K562 (cell line): ENCODE results near the gene CAMK1D. TPM values are rescaled to one million over a fixed set of nuclear protein-coding genes. Genes with fewer than 3 reads are reported as not detected.

Experiments used
- ATAC-seq: fragments of 200-7000 bp; cut with Tn5 transposase; 3 replicates; pipeline ENCODE4 v1.9.1; 2020; ENCODE audit warnings: moderate library complexity
- BruUV-seq: library from RNA; stranded (reverse); fragments of 400-500 nt; replicated peaks from 2 replicates; lab custom pipeline; 2021; lab: Mats Ljungman, UMichigan
- CTCF ChIA-PET: fragments of 300-600 bp; formaldehyde crosslinking; extraction: SDS; loops from one replicate; lab custom pipeline; 2021; ENCODE audit warnings: low intra/inter-chr PET ratio; lab: Yijun Ruan, JAX
- POLR2A ChIA-PET: fragments of 300-600, 350-650 bp; sonication (Branson Sonifier 250); formaldehyde crosslinking; extraction: SDS; loops from one replicate; lab custom pipeline; 2021; ENCODE audit warnings: antibody characterized with exemption, inconsistent platforms; lab: Yijun Ruan, JAX
- DNase-seq, 4 experiments: peaks; one replicate each; pipeline versions ENCODE4 v3.0.0 to v3.0.0-alpha.2; 2011 to 2018; ENCODE audit warnings: low spot score in 3 of 4, mixed read lengths in 3 of 4; ENCODE audit errors: extremely low read depth in 1 of 4
- FAIRE-seq: peaks from 2 replicates; lab custom pipeline; 2011; peaks lifted over from hg19 to GRCh38; lab: Jason Lieb, UNC
- H2AFZ ChIP-seq: 2 replicates; pipeline ENCODE4 v1.6.0; 2011; ENCODE audit warnings: low read depth, low read length, control low read depth, inconsistent platforms
- H3K27ac ChIP-seq: fragments of 200-600 bp; 3 replicates; pipeline ENCODE4 v1.8.0; 2011; ENCODE audit warnings: low read depth, mild to moderate bottlenecking, control low read depth, inconsistent platforms, low read length, moderate library complexity, mixed read lengths; ENCODE audit errors: extremely low read depth
- H3K27me3 ChIP-seq, 2 experiments: fragments of 300-600 bp in 1 of 2; 2 replicates in 1 of 2; 3 replicates in 1 of 2; pipeline versions ENCODE4 v1.6.0 to v1.8.0; 2011; ENCODE audit warnings: inconsistent platforms in 2 of 2, low read length in 2 of 2, mild to moderate bottlenecking in 1 of 2, mixed read lengths in 1 of 2, moderate library complexity in 1 of 2; ENCODE audit not compliant: control insufficient read depth in 2 of 2, insufficient read depth in 2 of 2
- H3K36me3 ChIP-seq: fragments of 300-600 bp; 3 replicates; pipeline ENCODE4 v1.8.0; 2011; ENCODE audit warnings: mild to moderate bottlenecking, low read length, inconsistent platforms; ENCODE audit not compliant: control insufficient read depth, insufficient read depth
- H3K4me1 ChIP-seq, 2 experiments: fragments of 200-600 bp in 1 of 2; replicated peaks in 1 of 2; 2 replicates in 1 of 2; 3 replicates in 1 of 2; pipeline versions ENCODE4 v1.5.1 to v1.8.0; 2011; ENCODE audit warnings: inconsistent platforms in 2 of 2, low read length in 2 of 2, mild to moderate bottlenecking in 1 of 2, mixed read lengths in 1 of 2, moderate library complexity in 1 of 2; ENCODE audit not compliant: control insufficient read depth in 2 of 2, insufficient read depth in 2 of 2
- H3K4me2 ChIP-seq: 2 replicates; pipeline ENCODE4 v1.6.1; 2011; ENCODE audit warnings: low read length, control low read depth, inconsistent platforms, mixed read lengths; ENCODE audit not compliant: insufficient read depth
- H3K4me3 ChIP-seq: fragments of 200-600 bp; sonication (generic), shearing (Covaris generic); 2 replicates; pipeline ENCODE4 v1.5.1; 2016; ENCODE audit warnings: control low read depth, inconsistent platforms
- H3K79me2 ChIP-seq: fragments of 200-600 bp; 3 replicates; pipeline ENCODE4 v1.8.0; 2011; ENCODE audit warnings: low read length, inconsistent platforms; ENCODE audit not compliant: control insufficient read depth, insufficient read depth
- H3K9ac ChIP-seq, 2 experiments: 2 replicates each; pipeline versions ENCODE4 v1.6.0 to v1.6.1; 2011; ENCODE audit warnings: low read depth in 2 of 2, low read length in 2 of 2, control low read depth in 1 of 2, inconsistent platforms in 1 of 2, mild to moderate bottlenecking in 1 of 2, mixed read lengths in 1 of 2; ENCODE audit not compliant: insufficient read depth in 1 of 2
- H3K9me1 ChIP-seq: one replicate; pipeline ENCODE4 v1.6.0; 2011; ENCODE audit warnings: inconsistent platforms, mild to moderate bottlenecking, low read length, moderate library complexity; ENCODE audit not compliant: control insufficient read depth, insufficient read depth
- H3K9me3 ChIP-seq: replicated peaks from 2 replicates; pipeline ENCODE4 v1.5.1; 2011; ENCODE audit warnings: low read depth, low read length, inconsistent platforms; ENCODE audit not compliant: control insufficient read depth, insufficient read depth
- H4K20me1 ChIP-seq: replicated peaks from 2 replicates; pipeline ENCODE4 v1.6.1; 2011; ENCODE audit warnings: low read length, inconsistent platforms, mixed read lengths; ENCODE audit not compliant: control insufficient read depth, insufficient read depth
- FOXA1 ChIP-seq: fragments of 450-650 bp; IDR thresholded peaks from 2 replicates; pipeline ENCODE4 v1.6.1; 2016; ENCODE audit warnings: mild to moderate bottlenecking, borderline replicate concordance
- NRF1 ChIP-seq, 2 experiments: fragments of 450-650 bp; IDR thresholded peaks in 1 of 2; conservative IDR thresholded peaks in 1 of 2; 2 replicates each; pipeline ENCODE4 v1.6.1; 2014; ENCODE audit warnings: mild to moderate bottlenecking in 2 of 2
- PTBP1 ChIP-seq: fragments of 200-400 bp; formaldehyde crosslinking; IDR thresholded peaks from 2 replicates; pipeline ENCODE4 v1.6.1; 2017; ENCODE audit warnings: low read depth, low read length
- RUNX1 ChIP-seq: sonication (generic); IDR thresholded peaks from 2 replicates; pipeline ENCODE4 v1.6.1; 2016; ENCODE audit warnings: antibody characterized with exemption, low read depth
- ZNF408 ChIP-seq: fragments of 250-450 bp; sonication (Bioruptor Pico); IDR thresholded peaks from 2 replicates; pipeline ENCODE4 v1.4.0; 2020; ENCODE audit warnings: low read depth, mild to moderate bottlenecking, moderate library complexity
- WGBS: fragments of 100-300 bp; shearing (Covaris generic); methylation state at CpG from one replicate; pipeline ENCODE4 v1.1.6; 2016; ENCODE audit warnings: low coverage, mixed read lengths; ENCODE audit not compliant: insufficient coverage; ENCODE audit errors: missing lambda C conversion rate; 5-methylcytosine and 5-hydroxymethylcytosine counted together
- in situ Hi-C: fragments of 300-500 bp; cut with MboI; formaldehyde crosslinking; loops from 4 replicates; pipeline ENCODE4 v1.15.0; 2018; ENCODE audit warnings: inconsistent platforms, mixed read lengths
- intact Hi-C: fragments of 100-400 bp; cut with micrococcal nuclease; formaldehyde crosslinking; loops from 2 replicates; pipeline ENCODE4 v1.14.2; 2022
- polyA plus RNA-seq, 8 experiments: library from polyadenylated mRNA; depleted of rRNA in 4 of 8; stranded (reverse) in 5 of 8; unstranded in 3 of 8; fragments of >200 nt; fragmentation: Nextera tagmentation in 2 of 8; fragmentation: Illumina TruSeq in 1 of 8; extraction: Ambion mirVana in 2 of 8; extraction: Trizol in 1 of 8; gene quantifications; 2 replicates each; pipeline versions ENCODE4 v1.2.1 to v1.2.3, GENCODE V29; 2011 to 2014; ENCODE audit warnings: inconsistent platforms in 1 of 8, missing spikeins in 1 of 8
- total RNA-seq, 7 experiments: library from RNA; depleted of rRNA in 6 of 7; stranded (reverse); fragments of >200 nt in 6 of 7; fragmentation: Illumina TruSeq in 2 of 7; extraction: Trizol in 2 of 7; gene quantifications; 2 replicates each; pipeline versions ENCODE4 v1.2.1 to v1.2.3, GENCODE V29; 2011 to 2021; ENCODE audit warnings: low replicate concordance in 1 of 7

CAMK1D gene
- total and polyA plus RNA-seq, 9 of the 15 experiments (the other 6 are each of a cell fraction or from before 2014, with no cell fraction given) = 0.12 to 0.24 (median 0.20) TPM; not detected in 5

GRCh38 chr10:12771981-12772760 is 422.8 kb downstream of the CAMK1D start:
- H3K36me3 ChIP-seq = no peaks in the 10 kb centered on the region
- H3K4me2 ChIP-seq = no peak overlapping the region
- no peak overlapping the region for H3K4me3 ChIP-seq
- H3K79me2 ChIP-seq = no peaks in the 10 kb centered on the region
- no peak for ATAC-seq
- in situ Hi-C loops (no loop called here), intact Hi-C loops (no loop called here)
- no peak overlapping the region for H2AFZ ChIP-seq
- no peaks in the 10 kb centered on the region for H4K20me1 ChIP-seq
- peaks cover 0 to 27% of the 10 kb centered on the region in 2 experiments; a peak in 2 of 5 replicates for H3K27me3 ChIP-seq
- H3K27ac ChIP-seq = no peak overlapping the region
- no peaks in the 10 kb centered on the region for H3K4me1 ChIP-seq
- no peak for TF ChIP-seq ZNF408 (CRISPR knock-in tag)
- TF ChIP-seq NRF1 (conservative IDR thresholded peaks at IDR 0.05 in 1 of 2, IDR thresholded peaks at IDR 0.05 in 1 of 2) = no peak
- TF ChIP-seq PTBP1 = no peak
- no peak for TF ChIP-seq RUNX1
- no peak for TF ChIP-seq FOXA1
- no peak for FAIRE-seq
- POLR2A ChIA-PET = no interaction called here
- CTCF ChIA-PET = no interaction called here
- no peaks in the 10 kb centered on the region for H3K9me3 ChIP-seq
- no peaks in the 10 kb centered on the region for H3K9me1 ChIP-seq
- WGBS = 0% methylated on average over 19 of the region's 19 CpGs
- no TSS peak for BruUV-seq
- no peak for DNase-seq
- no peak overlapping the region for H3K9ac ChIP-seq
